Left colon (tissue), 2 donors: ENCODE measurements around the gene FXYD3. TPM values are rescaled to one million over a fixed set of nuclear protein-coding genes. Genes with fewer than 3 reads are reported as not detected.
A peak's percentile ranks its signal among the peaks of the same experiment; 100 is the strongest.
"Not testable (repeated sequence)": the region's sequence is repeated elsewhere in the genome, so short reads cannot be mapped to it uniquely, and the experiment has no call there.

Experiments
- ATAC-seq: fragments of 200-7000 bp; cut with Tn5 transposase; one replicate; pipeline ENCODE4 v1.9.1; 2020; ENCODE audit warnings: mild to moderate bottlenecking, moderate library complexity
- DNase-seq, 2 donors: peaks; one replicate each; pipeline ENCODE4 v3.0.0-alpha.2; 2020
- intact Hi-C, 2 donors: fragments of 100-400 bp; cut with DNase I in 1 of 2; cut with micrococcal nuclease in 1 of 2; formaldehyde crosslinking; loops; one replicate each; pipeline versions ENCODE4 v1.11.2 to v1.14.0; 2022; cut with DNase I, micrococcal nuclease
- total RNA-seq, 2 donors: library from RNA; stranded (reverse); fragmentation: NEBNext Ultra II Directional; extraction: Animal tissue kit (Norgen Biotek cat#: 25700); gene quantifications; one replicate each; pipeline ENCODE4 v1.2.1, GENCODE V29; 2021
- donor health status: DM: no; HTN: no; CAD: no.
- donor health status: DM: yes; HTN: yes; CAD: no.

FXYD3 gene
- total RNA-seq, 2 donors from 2014 or later = 4,169 to 4,218 TPM

- no peak for DNase-seq
- intact Hi-C loops = no loop called here
- ATAC-seq = no peak
These were observed 14.8 kb upstream of the FXYD3 start for GRCh38 chr19:35100588-35101533.

- not testable (repeated sequence) for DNase-seq
These were observed 13.7 kb upstream of the FXYD3 start for GRCh38 chr19:35101949-35102348.

GRCh38 chr19:35103614-35104013 is 12.0 kb upstream of the FXYD3 start:
- ATAC-seq, DNase-seq, intact Hi-C loops: not testable (repeated sequence)

More at GRCh38 chr19:35101949-35102348, 13.7 kb upstream of the FXYD3 start:
- ATAC-seq, intact Hi-C loops: not testable (repeated sequence)

- ATAC-seq (no peak), DNase-seq (no peak)
- intact Hi-C loops = no loop called here
These were observed 11.3 kb upstream of the FXYD3 start for GRCh38 chr19:35104361-35104760.

GRCh38 chr19:35105047-35105410 is 10.6 kb upstream of the FXYD3 start:
- DNase-seq (no peak), ATAC-seq (no peak)
- intact Hi-C loops = no loop called here

GRCh38 chr19:35105411-35106290 is 10.0 kb upstream of the FXYD3 start:
- DNase-seq = no peak
- ATAC-seq = no peak
- intact Hi-C loops = no loop called here

- ATAC-seq = no peak
- intact Hi-C loops = no loop called here
- DNase-seq = no peak
These were observed 9.4 kb upstream of the FXYD3 start for GRCh38 chr19:35106291-35106583.

GRCh38 chr19:35106898-35107541 is 8.6 kb upstream of the FXYD3 start:
- no peak for DNase-seq

GRCh38 chr19:35107545-35107944 is 8.1 kb upstream of the FXYD3 start:
- DNase-seq (peak; percentile 48 to 73), ATAC-seq (peak; percentile 79)
- intact Hi-C loops = no loop called here

More at GRCh38 chr19:35106898-35107541, 8.6 kb upstream of the FXYD3 start:
- no peak for ATAC-seq
- intact Hi-C loops = no loop called here

GRCh38 chr19:35108730-35109129 is 6.9 kb upstream of the FXYD3 start:
- ATAC-seq = no peak
- DNase-seq = no peak
- intact Hi-C loops = no loop called here

- DNase-seq = peak; percentile 63 to 69
- intact Hi-C loops = no loop called here
- peak; percentile 65 for ATAC-seq
These were observed 6.1 kb upstream of the FXYD3 start for GRCh38 chr19:35109395-35110112.

- no peak for ATAC-seq
- intact Hi-C loops = no loop called here
These were observed 4.6 kb upstream of the FXYD3 start for GRCh38 chr19:35110974-35111373.

GRCh38 chr19:35112995-35113688 is 2.5 kb upstream of the FXYD3 start:
- ATAC-seq (no peak), DNase-seq (no peak)
- intact Hi-C loops = no loop called here

More at GRCh38 chr19:35110974-35111373, 4.6 kb upstream of the FXYD3 start:
- DNase-seq = no peak

GRCh38 chr19:35114353-35115176 is 1.1 kb upstream of the FXYD3 start:
- DNase-seq (peak; percentile 85 to 86), ATAC-seq (peak; percentile 65)
- intact Hi-C loops = no loop called here

- intact Hi-C loops = no loop called here
- ATAC-seq (peak; percentile 47), DNase-seq (peak; percentile 80 to 87)
These were observed 614 bp downstream of the FXYD3 start for GRCh38 chr19:35116072-35116801.

- ATAC-seq = no peak
- intact Hi-C loops = no loop called here
- DNase-seq = no peak
These were observed 1.5 kb downstream of the FXYD3 start for GRCh38 chr19:35117116-35117515.

- intact Hi-C loops = no loop called here
- ATAC-seq (peak; percentile 14), DNase-seq (peak; percentile 51 to 55)
These were observed 2.2 kb downstream of the FXYD3 start for GRCh38 chr19:35117799-35118198.
